Measurements from ENCODE around the gene TMC7. TPM values are rescaled to one million over a fixed set of nuclear protein-coding genes. Genes with fewer than 3 reads are reported as not detected.

The TMC7 gene
- total RNA-seq, 1 experiment from 2014 or later = 4.3 TPM

DNA sequence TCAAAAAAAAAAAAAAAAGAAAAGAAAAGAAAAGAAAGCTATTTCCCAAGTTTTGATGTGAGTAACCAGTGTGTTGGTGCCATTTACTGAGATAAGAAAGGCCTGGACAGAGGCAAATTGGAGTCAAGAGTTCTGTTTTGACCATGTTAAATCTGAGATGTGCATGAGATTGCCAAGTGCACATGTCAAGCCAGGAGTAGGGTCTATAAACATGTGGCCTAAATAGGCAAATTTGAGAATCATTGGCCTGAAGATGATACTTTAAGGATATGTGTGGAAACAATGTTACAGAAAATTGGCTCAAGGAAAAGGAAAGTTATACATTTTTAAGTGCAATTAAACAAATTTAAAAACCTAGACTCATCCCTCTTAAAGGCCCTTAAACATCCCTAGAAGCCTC, 42.3 kb upstream of the TMC7 start:
- H3K27me3 ChIP-seq (ENCODE audit: insufficient read depth, low read length) = no peaks in the 10 kb centered on the region
- H4K8ac ChIP-seq (replicated peaks; ENCODE audit: insufficient read length, low read depth, low read length) = no peak overlapping the region
- H3K9me3 ChIP-seq (ENCODE audit: control insufficient read depth, low read depth, low read length) = no peaks in the 10 kb centered on the region
- no peak overlapping the region for H3K27ac ChIP-seq (ENCODE audit: insufficient read length, low read depth, low read length)
- no peak overlapping the region for H3K23ac ChIP-seq (ENCODE audit: insufficient read length, low read depth, low read length)
- H4K91ac ChIP-seq (ENCODE audit: insufficient read length, low read depth, low read length) = no peak overlapping the region
- no peaks in the 10 kb centered on the region for H3K4me1 ChIP-seq (ENCODE audit: insufficient read depth, low read length)
- no peak overlapping the region for H3K27ac Mint-ChIP-seq
- no peak overlapping the region for H2AK5ac ChIP-seq (ENCODE audit: insufficient read length, low read length)
- H3K4me2 ChIP-seq (ENCODE audit: insufficient read depth, insufficient read length, low read length) = no peak overlapping the region
- no peak overlapping the region for H2BK20ac ChIP-seq (ENCODE audit: low read depth, low read length, poor library complexity, severe bottlenecking)
- peaks cover 9 to 11% of the 10 kb centered on the region in 2 experiments for H3K4me1 Mint-ChIP-seq
- H3K36me3 Mint-ChIP-seq (ENCODE audit: insufficient read depth in 1 of 3, low read depth in 3 of 3) = no peaks in the 10 kb centered on the region
- H2BK120ac ChIP-seq (ENCODE audit: low read depth, low read length, poor library complexity, severe bottlenecking) = no peak overlapping the region
- no peak overlapping the region for H3K18ac ChIP-seq (ENCODE audit: insufficient read length, low read depth, low read length)
- no peak overlapping the region for H3T11ph ChIP-seq (ENCODE audit: low read length)
- no peak overlapping the region for H4K5ac ChIP-seq (ENCODE audit: insufficient read length, low read depth, low read length)
- peaks cover 1% of the 10 kb centered on the region for H3K27me3 Mint-ChIP-seq (ENCODE audit: low read depth)
- H2BK5ac ChIP-seq (ENCODE audit: insufficient read length, low read length) = no peak overlapping the region
- DNase-seq = no peak
- H3K14ac ChIP-seq (ENCODE audit: insufficient read depth, low read length) = no peak overlapping the region
- no peak overlapping the region for H3K4me3 Mint-ChIP-seq
- H3K79me2 ChIP-seq (ENCODE audit: insufficient read depth, low read length) = no peaks in the 10 kb centered on the region
- no peaks in the 10 kb centered on the region for H4K20me1 ChIP-seq (ENCODE audit: control insufficient read depth, insufficient read depth, insufficient read length)
- 0 out of 5 replicates have a peak, but pooled peaks cover 0 to under 1% of the 10 kb centered on the region in 2 experiments for H3K9me3 Mint-ChIP-seq
- H2BK15ac ChIP-seq (ENCODE audit: low read depth, low read length) = no peak overlapping the region
- no peaks in the 10 kb centered on the region for H3K23me2 ChIP-seq (ENCODE audit: insufficient read length, low read depth, low read length, poor library complexity, severe bottlenecking)
- no peak overlapping the region for H2BK12ac ChIP-seq (ENCODE audit: insufficient read length, low read depth, low read length)
- no peak overlapping the region for H3K4ac ChIP-seq (ENCODE audit: low read depth, low read length)
- H3K9ac ChIP-seq (ENCODE audit: extremely low read depth, insufficient read length, low read length) = no peak overlapping the region
- no peak overlapping the region for H3K56ac ChIP-seq (ENCODE audit: insufficient read length, low read depth, low read length)
- TF ChIP-seq, protein P1, sequence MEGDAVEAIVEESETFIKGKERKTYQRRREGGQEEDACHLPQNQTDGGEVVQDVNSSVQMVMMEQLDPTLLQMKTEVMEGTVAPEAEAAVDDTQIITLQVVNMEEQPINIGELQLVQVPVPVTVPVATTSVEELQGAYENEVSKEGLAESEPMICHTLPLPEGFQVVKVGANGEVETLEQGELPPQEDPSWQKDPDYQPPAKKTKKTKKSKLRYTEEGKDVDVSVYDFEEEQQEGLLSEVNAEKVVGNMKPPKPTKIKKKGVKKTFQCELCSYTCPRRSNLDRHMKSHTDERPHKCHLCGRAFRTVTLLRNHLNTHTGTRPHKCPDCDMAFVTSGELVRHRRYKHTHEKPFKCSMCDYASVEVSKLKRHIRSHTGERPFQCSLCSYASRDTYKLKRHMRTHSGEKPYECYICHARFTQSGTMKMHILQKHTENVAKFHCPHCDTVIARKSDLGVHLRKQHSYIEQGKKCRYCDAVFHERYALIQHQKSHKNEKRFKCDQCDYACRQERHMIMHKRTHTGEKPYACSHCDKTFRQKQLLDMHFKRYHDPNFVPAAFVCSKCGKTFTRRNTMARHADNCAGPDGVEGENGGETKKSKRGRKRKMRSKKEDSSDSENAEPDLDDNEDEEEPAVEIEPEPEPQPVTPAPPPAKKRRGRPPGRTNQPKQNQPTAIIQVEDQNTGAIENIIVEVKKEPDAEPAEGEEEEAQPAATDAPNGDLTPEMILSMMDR (conservative IDR thresholded peaks at IDR 0.05) = no peak
- no peak overlapping the region for H2AFZ ChIP-seq (ENCODE audit: low read length)
- no peaks in the 10 kb centered on the region for H3K79me1 ChIP-seq (ENCODE audit: insufficient read depth, low read depth, low read length, poor library complexity, severe bottlenecking)
